Stimulated activated CD4-positive, alpha-beta T cell treated with anti-CD3 and anti-CD28 coated beads, TNF-alpha, amount 100 ng/mL, for 24 hours (primary cell): ENCODE results near the gene ACTR5.

ENCODE experiments used
- DNase-seq, 3 experiments: peaks; one replicate each; pipeline ENCODE4 v3.0.0-alpha.2; 2020; ENCODE audit warnings: low read depth in 3 of 3

Gene ACTR5

GRCh38 chr20:38748097-38748860, at the start of gene ACTR5:
TSS of gene ACTR5 (plus strand) at chr20:38748460. CDS start at chr20:38748479, 19 bp downstream.
- DNase-seq = peak; percentile 95 to 97 (median 96)

GRCh38 chr20:38698541-38698940, 49.7 kb upstream of the ACTR5 start:
- DNase-seq = no peak

- DNase-seq = no peak
Measured at GRCh38 chr20:38700141-38700540, 48.1 kb upstream of the ACTR5 start.

GRCh38 chr20:38700926-38701325, 47.3 kb upstream of the ACTR5 start:
- DNase-seq = no peak

GRCh38 chr20:38703526-38703925, 44.7 kb upstream of the ACTR5 start:
- DNase-seq = no peak

- DNase-seq = no peak
Measured at GRCh38 chr20:38704136-38704535, 44.1 kb upstream of the ACTR5 start.

GRCh38 chr20:38706509-38706908, 41.8 kb upstream of the ACTR5 start:
- no peak for DNase-seq

- DNase-seq = no peak
Measured at GRCh38 chr20:38714308-38714707, 34.0 kb upstream of the ACTR5 start.

- DNase-seq = no peak
Measured at GRCh38 chr20:38715646-38716045, 32.6 kb upstream of the ACTR5 start.

GRCh38 chr20:38722683-38723016, 25.6 kb upstream of the ACTR5 start:
- no peak for DNase-seq

- DNase-seq = no peak
Measured at GRCh38 chr20:38723017-38723847, 25.0 kb upstream of the ACTR5 start.

- no peak for DNase-seq
Measured at GRCh38 chr20:38723848-38724625, 24.2 kb upstream of the ACTR5 start, which contains the start of gene SLC32A1. TSS of gene SLC32A1 (plus strand) at chr20:38724486. CDS start at chr20:38724725, 239 bp downstream.

- no peak for DNase-seq
Measured at GRCh38 chr20:38724626-38725147, 23.6 kb upstream of the ACTR5 start.

- DNase-seq = no peak
Measured at GRCh38 chr20:38725148-38725901, 22.9 kb upstream of the ACTR5 start.

- peak in 1 of 3 experiments; percentile 53 for DNase-seq
Measured at GRCh38 chr20:38725931-38726803, 22.1 kb upstream of the ACTR5 start.

- DNase-seq = peak; percentile 26 to 78 (median 27)
Measured at GRCh38 chr20:38726804-38727606, 21.3 kb upstream of the ACTR5 start.

- DNase-seq = no peak
Measured at GRCh38 chr20:38727607-38728190, 20.6 kb upstream of the ACTR5 start.

- no peak for DNase-seq
Measured at GRCh38 chr20:38728191-38728781, 20.0 kb upstream of the ACTR5 start.
